ENCODE data around the gene MAG.

DNA sequence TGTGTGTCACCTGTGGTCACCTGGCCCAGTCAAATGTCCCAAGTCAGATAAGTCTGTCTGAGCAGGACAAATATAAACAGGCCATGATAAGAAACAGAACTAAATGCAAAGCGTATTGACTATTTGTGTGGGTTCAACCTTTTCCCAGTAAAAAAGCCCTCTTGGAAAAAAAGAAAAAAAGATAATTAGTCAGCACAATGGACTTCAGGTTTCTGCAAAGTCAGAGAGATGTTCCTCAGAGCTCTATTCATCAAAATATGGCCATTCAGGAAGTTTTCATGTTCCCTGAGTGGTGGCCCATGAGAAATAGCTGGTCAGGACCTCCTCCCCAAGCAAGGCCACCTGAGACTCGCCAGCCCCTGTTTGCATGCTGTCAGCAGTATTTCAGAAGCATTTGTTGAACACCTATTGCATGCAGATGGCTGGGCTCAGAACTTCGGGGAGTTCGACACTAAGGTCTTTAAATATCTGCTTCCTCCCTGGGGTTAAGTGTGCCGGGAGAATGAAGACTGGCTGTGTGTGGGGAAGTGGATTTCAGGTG is 69.0 kb downstream of the MAG start:
- TF ChIP-seq ETV6 (IDR thresholded peaks at IDR 0.05; ENCODE audit: borderline replicate concordance in 1 of 2, low read depth in 2 of 2, low read length in 1 of 2) (no peak), ETV6 (CRISPR knock-in tag; IDR thresholded peaks at IDR 0.05; ENCODE audit: borderline replicate concordance) (no peak), ZNF561 (CRISPR knock-in tag; conservative IDR thresholded peaks at IDR 0.05) (no peak), TCF7L2 (IDR thresholded peaks at IDR 0.05; ENCODE audit: low read depth, low read length) (no peak), MXI1 (IDR thresholded peaks at IDR 0.05; ENCODE audit: low read depth, low read length) (no peak), MTA2 (IDR thresholded peaks at IDR 0.05; ENCODE audit: low read depth) (no peak), ZKSCAN8 (CRISPR knock-in tag; IDR thresholded peaks at IDR 0.05) (no peak)
- TF ChIP-seq, protein P1, sequence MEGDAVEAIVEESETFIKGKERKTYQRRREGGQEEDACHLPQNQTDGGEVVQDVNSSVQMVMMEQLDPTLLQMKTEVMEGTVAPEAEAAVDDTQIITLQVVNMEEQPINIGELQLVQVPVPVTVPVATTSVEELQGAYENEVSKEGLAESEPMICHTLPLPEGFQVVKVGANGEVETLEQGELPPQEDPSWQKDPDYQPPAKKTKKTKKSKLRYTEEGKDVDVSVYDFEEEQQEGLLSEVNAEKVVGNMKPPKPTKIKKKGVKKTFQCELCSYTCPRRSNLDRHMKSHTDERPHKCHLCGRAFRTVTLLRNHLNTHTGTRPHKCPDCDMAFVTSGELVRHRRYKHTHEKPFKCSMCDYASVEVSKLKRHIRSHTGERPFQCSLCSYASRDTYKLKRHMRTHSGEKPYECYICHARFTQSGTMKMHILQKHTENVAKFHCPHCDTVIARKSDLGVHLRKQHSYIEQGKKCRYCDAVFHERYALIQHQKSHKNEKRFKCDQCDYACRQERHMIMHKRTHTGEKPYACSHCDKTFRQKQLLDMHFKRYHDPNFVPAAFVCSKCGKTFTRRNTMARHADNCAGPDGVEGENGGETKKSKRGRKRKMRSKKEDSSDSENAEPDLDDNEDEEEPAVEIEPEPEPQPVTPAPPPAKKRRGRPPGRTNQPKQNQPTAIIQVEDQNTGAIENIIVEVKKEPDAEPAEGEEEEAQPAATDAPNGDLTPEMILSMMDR (IDR thresholded peaks at IDR 0.05 in 2 of 3, conservative IDR thresholded peaks at IDR 0.05 in 1 of 3; ENCODE audit: insufficient read depth in 2 of 3, low read depth in 1 of 3, low read length in 3 of 3): no peak
- TF ChIP-seq, protein P2, sequence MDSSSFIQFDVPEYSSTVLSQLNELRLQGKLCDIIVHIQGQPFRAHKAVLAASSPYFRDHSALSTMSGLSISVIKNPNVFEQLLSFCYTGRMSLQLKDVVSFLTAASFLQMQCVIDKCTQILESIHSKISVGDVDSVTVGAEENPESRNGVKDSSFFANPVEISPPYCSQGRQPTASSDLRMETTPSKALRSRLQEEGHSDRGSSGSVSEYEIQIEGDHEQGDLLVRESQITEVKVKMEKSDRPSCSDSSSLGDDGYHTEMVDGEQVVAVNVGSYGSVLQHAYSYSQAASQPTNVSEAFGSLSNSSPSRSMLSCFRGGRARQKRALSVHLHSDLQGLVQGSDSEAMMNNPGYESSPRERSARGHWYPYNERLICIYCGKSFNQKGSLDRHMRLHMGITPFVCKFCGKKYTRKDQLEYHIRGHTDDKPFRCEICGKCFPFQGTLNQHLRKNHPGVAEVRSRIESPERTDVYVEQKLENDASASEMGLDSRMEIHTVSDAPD (CRISPR knock-in tag; IDR thresholded peaks at IDR 0.05): no peak
- TF ChIP-seq, protein P3, sequence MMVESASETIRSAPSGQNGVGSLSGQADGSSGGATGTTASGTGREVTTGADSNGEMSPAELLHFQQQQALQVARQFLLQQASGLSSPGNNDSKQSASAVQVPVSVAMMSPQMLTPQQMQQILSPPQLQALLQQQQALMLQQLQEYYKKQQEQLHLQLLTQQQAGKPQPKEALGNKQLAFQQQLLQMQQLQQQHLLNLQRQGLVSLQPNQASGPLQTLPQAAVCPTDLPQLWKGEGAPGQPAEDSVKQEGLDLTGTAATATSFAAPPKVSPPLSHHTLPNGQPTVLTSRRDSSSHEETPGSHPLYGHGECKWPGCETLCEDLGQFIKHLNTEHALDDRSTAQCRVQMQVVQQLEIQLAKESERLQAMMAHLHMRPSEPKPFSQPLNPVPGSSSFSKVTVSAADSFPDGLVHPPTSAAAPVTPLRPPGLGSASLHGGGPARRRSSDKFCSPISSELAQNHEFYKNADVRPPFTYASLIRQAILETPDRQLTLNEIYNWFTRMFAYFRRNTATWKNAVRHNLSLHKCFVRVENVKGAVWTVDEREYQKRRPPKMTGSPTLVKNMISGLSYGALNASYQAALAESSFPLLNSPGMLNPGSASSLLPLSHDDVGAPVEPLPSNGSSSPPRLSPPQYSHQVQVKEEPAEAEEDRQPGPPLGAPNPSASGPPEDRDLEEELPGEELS (CRISPR knock-in tag; IDR thresholded peaks at IDR 0.05; ENCODE audit: borderline replicate concordance): no peak

All from K562 (cell line).